MCF 10A (cell line): ENCODE data around the gene DBN1. TPM values are rescaled to one million over a fixed set of nuclear protein-coding genes. Genes with fewer than 3 reads are reported as not detected.

Experiments used
- BruUV-seq: library from RNA; stranded (reverse); fragments of 400-500 nt; replicated peaks from 2 replicates; lab custom pipeline; 2021; lab: Mats Ljungman, UMichigan
- CTCF ChIA-PET: fragments of 300-600 bp; sonication (Branson Sonifier 250); formaldehyde crosslinking; extraction: SDS; loops from one replicate; lab custom pipeline; 2021; ENCODE audit warnings: antibody characterized with exemption, inconsistent platforms; lab: Yijun Ruan, JAX
- POLR2A ChIA-PET: fragments of 300-600, 350-650 bp; sonication (Branson Sonifier 250); formaldehyde crosslinking; extraction: SDS; loops from one replicate; lab custom pipeline; 2020; ENCODE audit warnings: antibody characterized with exemption, inconsistent platforms; lab: Yijun Ruan, JAX
- DNase-seq: peaks from one replicate; pipeline ENCODE4 v3.0.0-alpha.2; 2018; ENCODE audit not compliant: unreplicated experiment
- H3K27ac Mint-ChIP-seq: one replicate; pipeline ENCODE4 v1.8.0; 2022; ENCODE audit warnings: mild to moderate bottlenecking, low read depth, mixed read lengths; ENCODE audit not compliant: unreplicated experiment
- H3K27me3 Mint-ChIP-seq: one replicate; pipeline ENCODE4 v1.8.0; 2022; ENCODE audit warnings: mixed read lengths; ENCODE audit not compliant: insufficient read depth, unreplicated experiment
- H3K36me3 Mint-ChIP-seq: one replicate; pipeline ENCODE4 v1.8.0; 2022; ENCODE audit warnings: mild to moderate bottlenecking, moderate library complexity, mixed read lengths; ENCODE audit not compliant: insufficient read depth, unreplicated experiment
- H3K4me1 Mint-ChIP-seq: one replicate; pipeline ENCODE4 v1.8.0; 2022; ENCODE audit warnings: mixed read lengths; ENCODE audit not compliant: insufficient read depth, unreplicated experiment
- H3K4me3 Mint-ChIP-seq: one replicate; pipeline ENCODE4 v1.8.0; 2022; ENCODE audit warnings: mild to moderate bottlenecking, moderate library complexity, mixed read lengths; ENCODE audit not compliant: unreplicated experiment
- H3K9me3 Mint-ChIP-seq: one replicate; pipeline ENCODE4 v1.8.0; 2022; ENCODE audit warnings: mixed read lengths; ENCODE audit not compliant: unreplicated experiment
- intact Hi-C: fragments of 100-400 bp; cut with micrococcal nuclease; formaldehyde crosslinking; loops from 2 replicates; pipeline ENCODE4 v1.14.1; 2022
- total RNA-seq: library from RNA; stranded (reverse); gene quantifications from 2 replicates; pipeline ENCODE4 v1.2.3, GENCODE V29; 2022
- TF ChIP-seq, protein P1 (sequence below): fragments of 200-600 bp; IDR thresholded peaks from one replicate; pipeline ENCODE4 v1.8.0; 2022; ENCODE audit warnings: antibody characterized with exemption, mild to moderate bottlenecking; ENCODE audit not compliant: unreplicated experiment

The DBN1 gene
- total RNA-seq, 1 experiment from 2014 or later = 165 TPM

DNA sequence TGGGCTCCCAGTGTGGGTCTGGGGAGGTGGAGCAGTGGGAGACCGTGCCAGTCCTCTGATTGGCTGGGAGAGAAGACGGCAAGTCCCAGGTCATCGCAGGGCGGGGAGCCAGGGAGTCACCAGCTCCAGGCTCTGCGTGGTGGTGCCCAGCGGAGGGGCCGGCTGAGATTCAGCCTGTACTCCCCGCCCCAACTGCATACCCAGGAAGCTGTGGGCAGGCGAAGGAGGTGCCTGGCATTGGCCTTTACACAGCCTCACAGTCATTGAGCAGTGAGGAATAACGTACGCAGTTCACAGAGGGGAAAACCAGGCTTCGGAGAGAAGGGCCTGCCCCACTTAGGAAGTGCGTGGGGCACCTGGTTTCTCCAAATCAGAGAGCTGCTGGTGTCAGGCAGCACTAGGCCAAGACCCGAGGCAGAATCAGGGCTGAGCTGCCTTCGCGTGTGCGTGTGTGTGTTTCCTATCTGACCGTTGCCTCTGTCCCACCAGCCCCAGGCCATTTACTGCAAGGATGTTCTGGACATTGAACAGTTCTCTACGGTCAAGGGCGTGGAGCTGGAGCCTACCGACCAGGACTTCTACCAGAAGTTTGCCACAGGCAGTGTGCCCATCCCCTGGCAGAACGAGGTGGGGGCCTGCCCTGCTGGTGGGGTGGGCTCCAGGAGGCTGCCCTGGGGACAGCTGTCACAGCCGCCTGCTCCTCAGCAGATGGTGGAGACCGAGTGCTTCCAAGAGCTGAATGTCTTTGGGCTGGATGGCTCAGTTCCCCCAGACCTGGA lies 33.0 kb downstream of the DBN1 start:
- Mint-ChIP-seq H3K9me3 (no peaks in the 10 kb centered on the region), H3K36me3 (peaks cover 70% of the 10 kb centered on the region), H3K4me3 (no peak overlapping the region), H3K27me3 (no peaks in the 10 kb centered on the region), H3K4me1 (peaks cover 17% of the 10 kb centered on the region), H3K27ac (no peak overlapping the region)
- intact Hi-C loops = no loop called here
- no peak for DNase-seq
- no TSS peak for BruUV-seq
- POLR2A ChIA-PET = interaction anchor here (1.0 to 17.7 kb wide), 5 partner anchors 7 to 121 kb away, joined by 3 to 217 read pairs (median 6); partner anchors contain the start of genes GRK6 and LMAN2
- CTCF ChIA-PET = interaction anchor here (0.5 to 3.3 kb wide), 10 partner anchors 12 to 1185 kb away, joined by 3 to 11 read pairs (median 4); no protein-coding TSS in a partner anchor
- TF ChIP-seq, protein P1, sequence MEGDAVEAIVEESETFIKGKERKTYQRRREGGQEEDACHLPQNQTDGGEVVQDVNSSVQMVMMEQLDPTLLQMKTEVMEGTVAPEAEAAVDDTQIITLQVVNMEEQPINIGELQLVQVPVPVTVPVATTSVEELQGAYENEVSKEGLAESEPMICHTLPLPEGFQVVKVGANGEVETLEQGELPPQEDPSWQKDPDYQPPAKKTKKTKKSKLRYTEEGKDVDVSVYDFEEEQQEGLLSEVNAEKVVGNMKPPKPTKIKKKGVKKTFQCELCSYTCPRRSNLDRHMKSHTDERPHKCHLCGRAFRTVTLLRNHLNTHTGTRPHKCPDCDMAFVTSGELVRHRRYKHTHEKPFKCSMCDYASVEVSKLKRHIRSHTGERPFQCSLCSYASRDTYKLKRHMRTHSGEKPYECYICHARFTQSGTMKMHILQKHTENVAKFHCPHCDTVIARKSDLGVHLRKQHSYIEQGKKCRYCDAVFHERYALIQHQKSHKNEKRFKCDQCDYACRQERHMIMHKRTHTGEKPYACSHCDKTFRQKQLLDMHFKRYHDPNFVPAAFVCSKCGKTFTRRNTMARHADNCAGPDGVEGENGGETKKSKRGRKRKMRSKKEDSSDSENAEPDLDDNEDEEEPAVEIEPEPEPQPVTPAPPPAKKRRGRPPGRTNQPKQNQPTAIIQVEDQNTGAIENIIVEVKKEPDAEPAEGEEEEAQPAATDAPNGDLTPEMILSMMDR = no peak

GRCh38 chr5:177439518-177440053 lies 33.8 kb downstream of the DBN1 start:
- ChIA-PET POLR2A (interaction anchor here (1.0 to 17.7 kb wide), 5 partner anchors 8 to 120 kb away, joined by 3 to 217 read pairs (median 4); partner anchors contain the start of gene GRK6), CTCF (interaction anchor here (0.5 to 3.3 kb wide), 11 partner anchors 9 to 1186 kb away, joined by 3 to 11 read pairs (median 3); no protein-coding TSS in a partner anchor)
- intact Hi-C loops = no loop called here
- no peak for DNase-seq
- TF ChIP-seq, protein P1 = no peak
- Mint-ChIP-seq H3K9me3 (no peaks in the 10 kb centered on the region), H3K27ac (no peak overlapping the region), H3K36me3 (peaks cover 69% of the 10 kb centered on the region), H3K4me3 (no peak overlapping the region), H3K27me3 (no peaks in the 10 kb centered on the region), H3K4me1 (peaks cover 13% of the 10 kb centered on the region)
- no TSS peak for BruUV-seq

DNA sequence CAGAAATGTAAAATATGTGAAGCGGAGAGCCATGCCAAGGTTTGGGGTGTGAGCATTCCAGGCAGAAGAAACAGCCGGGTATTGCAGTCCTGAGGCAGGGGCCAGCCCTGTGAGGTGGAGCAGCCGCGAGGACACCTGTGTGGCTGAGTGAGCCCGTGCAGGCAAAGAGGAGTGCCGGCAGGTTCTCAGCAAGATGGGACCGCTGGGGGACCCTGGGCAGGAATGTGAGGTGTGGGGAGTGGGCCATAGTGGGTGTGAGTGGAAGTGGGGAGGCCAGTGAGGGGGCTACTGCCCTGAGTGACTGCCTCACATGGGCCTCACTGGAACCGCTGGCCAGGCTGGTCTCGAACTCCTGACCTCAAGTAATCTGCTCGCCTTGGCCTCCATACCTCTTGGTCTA lies 35.0 kb downstream of the DBN1 start:
- H3K4me3 Mint-ChIP-seq = no peak overlapping the region
- no peak for DNase-seq
- POLR2A ChIA-PET = interaction anchor here (1.8 to 17.7 kb wide), 2 partner anchors 9 to 10 kb away, joined by 9 to 217 read pairs; partner anchors contain the start of gene GRK6
- TF ChIP-seq, protein P1 = no peak
- H3K36me3 Mint-ChIP-seq = peaks cover 77% of the 10 kb centered on the region
- H3K4me1 Mint-ChIP-seq = peaks cover 10% of the 10 kb centered on the region
- no TSS peak for BruUV-seq
- H3K9me3 Mint-ChIP-seq = no peaks in the 10 kb centered on the region
- H3K27ac Mint-ChIP-seq = no peak overlapping the region
- intact Hi-C loops = no loop called here
- no peaks in the 10 kb centered on the region for H3K27me3 Mint-ChIP-seq
- CTCF ChIA-PET = interaction anchor here (0.5 to 3.3 kb wide), 6 partner anchors 14 to 48 kb away, joined by 3 to 11 read pairs (median 7); no protein-coding TSS in a partner anchor

- Mint-ChIP-seq H3K9me3 (no peaks in the 10 kb centered on the region), H3K36me3 (peaks cover 79% of the 10 kb centered on the region), H3K27ac (no peak overlapping the region), H3K4me3 (no peak overlapping the region), H3K27me3 (no peaks in the 10 kb centered on the region), H3K4me1 (peaks cover 10% of the 10 kb centered on the region)
- CTCF ChIA-PET = interaction anchor here (0.6 to 3.3 kb wide), 4 partner anchors 12 to 123 kb away, joined by 3 to 11 read pairs (median 4); no protein-coding TSS in a partner anchor
- POLR2A ChIA-PET = interaction anchor here (1.4 to 17.7 kb wide), 3 partner anchors 8 to 12 kb away, joined by 5 to 217 read pairs (median 5); partner anchors contain the start of gene GRK6
- TF ChIP-seq, protein P1 = no peak
- BruUV-seq = no TSS peak
- intact Hi-C loops = no loop called here
- no peak for DNase-seq
Observed at GRCh38 chr5:177437623-177438022, 35.8 kb downstream of the DBN1 start.
